Measurements from ENCODE around the gene ESRRG.

- TF ChIP-seq EZH2 (IDR thresholded peaks at IDR 0.05) (no peak), POLR2AphosphoS5 (IDR thresholded peaks at IDR 0.05; ENCODE audit: borderline replicate concordance, low read depth, low read length) (no peak), FOXP2 (optimal IDR thresholded peaks at IDR 0.05; ENCODE audit: control extremely low read depth, extremely low read length, insufficient read depth) (no peak)
Measured at GRCh38 chr1:216532251-216532798, 190.9 kb downstream of the ESRRG start.
